Measurements from ENCODE around the gene TSC22D4.
A peak's percentile ranks its signal among the peaks of the same experiment; 100 is the strongest.
"Not testable (repeated sequence)": the region's sequence is repeated elsewhere in the genome, so short reads cannot be mapped to it uniquely, and the experiment has no call there.

The TSC22D4 gene

GRCh38 chr7:100478958-100479660 lies at the start of gene TSC22D4:
TSC22D4 (minus strand) TSS chr7:100479214; CDS start chr7:100478038, 1,176 bp downstream.
- DNase-seq: peak; percentile 96

DNA sequence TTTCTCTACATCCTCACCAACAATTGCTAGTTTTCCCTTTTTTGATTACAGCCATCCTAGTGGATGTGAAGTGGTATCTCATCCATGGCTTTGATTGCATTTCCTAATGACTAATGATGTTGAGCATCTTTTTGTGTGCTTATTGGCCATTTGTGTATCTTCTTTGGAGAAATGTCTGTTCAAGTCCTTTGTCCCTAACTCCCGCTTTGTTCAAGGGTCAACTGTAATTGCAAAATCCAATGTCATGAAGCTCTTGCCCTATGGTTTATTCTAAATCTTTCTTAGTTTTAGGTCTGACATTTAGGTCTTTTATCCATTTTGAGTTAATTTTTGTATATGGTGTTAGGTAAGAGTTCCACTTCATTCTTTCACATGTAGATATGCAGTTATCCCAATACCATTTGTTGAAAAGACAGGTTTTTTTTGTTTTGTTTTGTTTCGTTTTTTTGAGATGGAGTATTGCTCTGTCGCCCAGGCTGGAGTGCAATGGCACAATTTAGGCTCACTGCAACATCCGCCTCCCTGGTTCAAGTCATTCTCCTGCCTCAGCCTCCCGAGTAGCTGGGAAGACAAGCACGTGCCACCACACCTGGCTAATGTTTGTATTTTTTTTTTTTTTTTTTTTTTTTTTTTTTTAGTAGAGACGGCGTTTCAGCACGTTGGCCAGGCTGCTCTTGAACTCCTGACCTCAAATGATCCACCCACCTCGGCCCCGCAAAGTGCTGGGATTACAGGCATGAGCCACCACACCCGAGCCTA lies 49.3 kb upstream of the TSC22D4 start:
- DNase-seq: not testable (repeated sequence)

DNA sequence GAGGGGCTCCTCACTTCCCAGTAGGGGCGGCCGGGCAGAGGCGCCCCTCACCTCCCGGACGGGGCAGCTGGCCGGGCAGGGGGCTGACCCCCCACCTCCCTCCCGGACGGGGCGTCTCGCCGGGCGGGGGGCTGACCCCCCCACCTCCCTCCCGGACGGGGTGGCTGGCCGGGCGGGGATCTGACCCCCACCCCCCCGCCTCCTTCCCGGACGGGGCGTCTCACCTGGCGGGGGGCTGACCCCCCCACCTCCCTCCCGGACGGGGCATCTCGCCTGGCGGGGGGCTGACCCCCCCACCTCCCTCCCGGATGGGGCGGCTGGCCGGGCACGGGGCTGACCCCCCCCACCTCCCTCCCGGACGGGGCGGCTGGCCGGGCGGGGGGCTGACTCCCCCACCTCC lies 44.2 kb upstream of the TSC22D4 start:
- not testable (repeated sequence) for DNase-seq

- DNase-seq: not testable (repeated sequence)
These were observed 43.0 kb upstream of the TSC22D4 start for GRCh38 chr7:100521909-100522593.

DNA sequence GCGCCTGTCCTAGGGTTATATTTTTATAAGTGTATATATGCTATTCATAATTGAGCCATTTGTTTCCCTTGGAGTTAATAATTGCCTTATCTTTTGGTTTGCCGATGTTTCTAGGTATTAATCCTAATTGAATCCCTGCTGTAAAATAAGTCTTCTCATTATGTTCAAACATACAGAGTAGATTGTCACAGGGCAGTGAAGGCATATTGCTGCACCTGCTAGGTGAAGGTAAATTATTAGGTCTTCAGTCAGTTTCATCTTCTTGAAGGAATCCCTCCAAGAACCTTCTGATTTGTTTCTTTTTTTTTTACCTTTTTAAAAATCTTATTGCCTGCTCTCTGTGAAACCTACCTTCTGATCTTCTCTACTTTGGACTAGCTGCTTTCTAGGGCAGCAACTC lies 42.1 kb upstream of the TSC22D4 start:
- DNase-seq: no peak

- DNase-seq: no peak
These were observed 41.1 kb upstream of the TSC22D4 start for GRCh38 chr7:100520138-100520537.

GRCh38 chr7:100519580-100519979 lies 40.6 kb upstream of the TSC22D4 start:
- no peak for DNase-seq

- DNase-seq: no peak
These were observed 38.3 kb upstream of the TSC22D4 start for GRCh38 chr7:100517305-100517704.

DNA sequence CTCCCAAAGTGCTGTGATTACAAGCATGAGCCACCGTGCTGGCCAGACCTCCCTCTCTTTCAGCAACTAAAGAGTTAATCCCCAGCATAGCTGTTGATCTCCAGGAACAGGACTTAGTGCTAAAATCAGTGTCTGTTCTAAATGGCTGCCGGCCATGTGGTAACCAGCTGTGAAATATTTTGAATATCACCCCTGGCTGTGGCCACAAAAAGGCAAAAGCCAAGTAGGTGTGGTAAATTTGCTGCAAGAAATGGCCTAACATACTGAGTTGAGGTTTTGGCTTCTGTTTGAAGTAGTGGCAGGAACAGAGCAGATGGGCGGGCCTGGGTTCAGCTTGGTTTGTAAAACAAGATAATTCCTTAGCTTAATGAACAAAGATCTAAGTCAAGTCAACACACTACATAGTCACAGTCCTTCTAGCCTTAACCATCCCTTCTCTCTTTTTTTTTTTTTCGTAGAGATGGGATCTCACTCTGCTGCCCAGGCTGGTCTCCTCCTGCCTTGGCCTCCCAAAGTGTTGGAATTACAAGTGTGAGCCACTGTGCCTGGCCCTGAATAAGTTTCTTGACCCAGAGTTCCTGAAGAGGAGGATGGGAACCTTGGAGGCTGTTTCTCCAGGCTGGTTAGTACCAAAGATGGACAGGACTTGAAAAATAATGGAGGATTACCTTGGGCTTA lies 37.3 kb upstream of the TSC22D4 start:
- DNase-seq: peak; percentile 79

- no peak for DNase-seq
These were observed 36.1 kb upstream of the TSC22D4 start for GRCh38 chr7:100515072-100515532.

GRCh38 chr7:100513212-100513810 lies 34.3 kb upstream of the TSC22D4 start:
- DNase-seq: no peak

DNA sequence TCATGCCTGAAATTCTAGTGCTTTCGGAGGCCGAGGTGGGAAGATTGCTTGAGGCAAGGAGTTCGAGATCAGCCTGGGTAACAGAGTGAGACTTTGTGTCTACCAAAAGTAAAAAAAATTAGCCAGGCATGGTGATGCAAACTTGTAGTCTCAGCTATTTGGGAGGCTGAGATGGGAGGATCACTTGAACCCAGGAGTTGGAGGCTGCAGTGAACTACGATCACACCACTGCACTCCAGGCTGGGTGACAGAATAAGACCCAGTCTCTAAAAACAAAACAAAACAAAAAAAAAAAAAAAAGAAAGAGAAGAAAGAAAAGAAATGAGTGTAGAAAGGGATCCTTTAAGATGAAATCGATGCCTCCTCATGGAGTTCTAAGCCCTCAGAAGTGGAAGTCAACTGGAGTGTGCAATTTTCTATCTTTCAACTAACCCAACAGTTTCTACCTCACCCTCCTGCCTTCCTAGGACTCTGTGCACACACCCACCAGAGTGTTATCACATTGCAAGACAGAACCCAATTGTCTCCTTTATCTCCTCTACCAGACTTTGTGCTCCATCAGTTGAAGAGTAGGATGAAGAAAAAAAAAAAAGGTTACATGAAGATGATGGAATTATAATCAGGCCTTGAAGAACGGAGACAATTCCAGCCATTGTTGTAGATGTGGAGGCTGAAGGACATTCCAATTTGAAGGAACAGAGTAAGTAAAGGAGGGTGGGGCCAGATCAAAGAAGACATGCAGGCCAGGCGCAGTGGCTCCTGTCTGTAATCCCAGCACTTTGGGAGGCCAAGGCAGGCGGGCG lies 31.6 kb upstream of the TSC22D4 start:
- DNase-seq: no peak

- no peak for DNase-seq
These were observed 30.2 kb upstream of the TSC22D4 start for GRCh38 chr7:100509231-100509630.

GRCh38 chr7:100506356-100506923 lies 27.4 kb upstream of the TSC22D4 start:
- no peak for DNase-seq

- no peak for DNase-seq
These were observed 26.0 kb upstream of the TSC22D4 start for GRCh38 chr7:100504887-100505611.

DNA sequence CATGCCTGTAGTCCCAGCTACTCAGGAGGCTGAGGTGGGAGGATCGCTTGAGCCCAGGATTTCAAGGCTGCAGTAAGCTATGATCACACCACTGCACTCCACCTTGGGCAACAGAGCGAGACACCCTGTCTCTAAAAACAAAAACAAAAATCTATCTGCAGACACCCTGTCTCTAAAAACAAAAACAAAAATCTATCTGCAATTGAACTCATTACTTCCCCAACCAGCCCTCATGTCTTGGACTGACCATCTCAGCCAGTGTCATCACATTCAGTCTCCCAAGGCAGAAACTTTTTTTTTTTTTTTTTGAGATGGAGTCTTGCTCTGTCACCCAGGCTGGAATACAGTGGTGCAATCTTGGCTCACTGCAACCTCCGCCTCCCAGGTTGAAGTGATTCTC lies 25.0 kb upstream of the TSC22D4 start:
- DNase-seq: not testable (repeated sequence)

- DNase-seq: not testable (repeated sequence)
These were observed 21.7 kb upstream of the TSC22D4 start for GRCh38 chr7:100500743-100501142.

- no peak for DNase-seq
These were observed 17.5 kb upstream of the TSC22D4 start for GRCh38 chr7:100496509-100496908.

DNA sequence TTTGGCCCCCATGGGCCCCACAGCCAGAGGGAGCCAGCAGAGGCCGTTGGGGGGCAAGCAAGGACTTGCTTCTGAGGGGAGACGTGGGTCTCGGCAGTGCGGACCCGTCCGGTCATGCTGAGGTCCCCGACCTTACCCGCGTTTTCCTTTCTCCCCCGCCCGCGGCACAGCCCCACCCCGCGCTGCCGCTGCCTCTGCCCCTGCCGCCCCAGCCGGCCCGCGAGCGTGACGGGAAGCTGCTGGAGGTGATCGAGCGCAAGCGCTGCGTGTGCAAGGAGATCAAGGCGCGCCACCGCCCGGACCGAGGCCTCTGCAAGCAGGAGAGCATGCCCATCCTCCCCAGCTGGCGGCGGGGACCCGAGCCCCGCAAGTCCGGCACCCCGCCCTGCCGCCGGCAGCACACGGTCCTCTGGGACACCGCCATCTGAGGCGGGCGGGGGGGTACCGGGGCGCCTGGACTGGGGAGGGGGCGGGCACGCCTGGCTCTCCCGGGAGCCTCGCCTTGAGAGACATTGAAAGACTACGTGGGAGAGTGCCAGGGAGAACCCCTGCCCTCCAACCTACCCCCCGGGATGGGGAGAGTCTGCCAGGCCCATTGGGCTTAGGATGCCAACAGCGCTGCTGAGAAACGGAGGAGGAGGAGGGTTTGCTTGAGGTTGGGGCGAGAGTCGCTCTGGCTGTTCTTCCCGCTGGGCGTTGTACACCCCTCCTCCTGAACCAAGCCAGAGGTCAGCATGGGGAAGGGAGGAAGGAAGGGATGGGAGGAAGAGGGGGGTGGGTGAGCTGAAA lies 14.7 kb upstream of the TSC22D4 start:
- peak; percentile 48 for DNase-seq
